Smooth muscle cell of the pulmonary artery (primary cell): ENCODE results near the gene CORIN. TPM values are rescaled to one million over a fixed set of nuclear protein-coding genes. Genes with fewer than 3 reads are reported as not detected.

Experiments used
- total RNA-seq: library from RNA; depleted of rRNA; stranded (reverse); fragments of >200 nt; gene quantifications from 2 replicates; pipeline ENCODE4 v1.2.3, GENCODE V29; 2014

The CORIN gene
- total RNA-seq: 1.7 and 2.4 TPM in 2 replicates

GRCh38 chr4:47837908-47838294, at the start of gene CORIN:
Gene CORIN, minus strand, starts transcription at chr4:47838067. Its CDS starts 118 bp downstream, at chr4:47837949.

Other genes with a start within 250 kb of the CORIN start
- gene NFXL1, start 76.5 kb upstream of the CORIN start, total RNA-seq: 8.9 and 10.1 TPM in 2 replicates
- 0.46 and 4.5 TPM in 2 replicates for gene CNGA1, start 178.6 kb upstream of the CORIN start, total RNA-seq
- 0.46 and 2.0 TPM in 2 replicates for gene NIPAL1, start 178.7 kb upstream of the CORIN start, total RNA-seq